ENCODE measurements around the gene CMTR2. TPM values are rescaled to one million over a fixed set of nuclear protein-coding genes. Genes with fewer than 3 reads are reported as not detected.

The CMTR2 gene, protein sequence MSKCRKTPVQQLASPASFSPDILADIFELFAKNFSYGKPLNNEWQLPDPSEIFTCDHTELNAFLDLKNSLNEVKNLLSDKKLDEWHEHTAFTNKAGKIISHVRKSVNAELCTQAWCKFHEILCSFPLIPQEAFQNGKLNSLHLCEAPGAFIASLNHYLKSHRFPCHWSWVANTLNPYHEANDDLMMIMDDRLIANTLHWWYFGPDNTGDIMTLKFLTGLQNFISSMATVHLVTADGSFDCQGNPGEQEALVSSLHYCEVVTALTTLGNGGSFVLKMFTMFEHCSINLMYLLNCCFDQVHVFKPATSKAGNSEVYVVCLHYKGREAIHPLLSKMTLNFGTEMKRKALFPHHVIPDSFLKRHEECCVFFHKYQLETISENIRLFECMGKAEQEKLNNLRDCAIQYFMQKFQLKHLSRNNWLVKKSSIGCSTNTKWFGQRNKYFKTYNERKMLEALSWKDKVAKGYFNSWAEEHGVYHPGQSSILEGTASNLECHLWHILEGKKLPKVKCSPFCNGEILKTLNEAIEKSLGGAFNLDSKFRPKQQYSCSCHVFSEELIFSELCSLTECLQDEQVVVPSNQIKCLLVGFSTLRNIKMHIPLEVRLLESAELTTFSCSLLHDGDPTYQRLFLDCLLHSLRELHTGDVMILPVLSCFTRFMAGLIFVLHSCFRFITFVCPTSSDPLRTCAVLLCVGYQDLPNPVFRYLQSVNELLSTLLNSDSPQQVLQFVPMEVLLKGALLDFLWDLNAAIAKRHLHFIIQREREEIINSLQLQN
- total RNA-seq = 23.1 TPM

DNA sequence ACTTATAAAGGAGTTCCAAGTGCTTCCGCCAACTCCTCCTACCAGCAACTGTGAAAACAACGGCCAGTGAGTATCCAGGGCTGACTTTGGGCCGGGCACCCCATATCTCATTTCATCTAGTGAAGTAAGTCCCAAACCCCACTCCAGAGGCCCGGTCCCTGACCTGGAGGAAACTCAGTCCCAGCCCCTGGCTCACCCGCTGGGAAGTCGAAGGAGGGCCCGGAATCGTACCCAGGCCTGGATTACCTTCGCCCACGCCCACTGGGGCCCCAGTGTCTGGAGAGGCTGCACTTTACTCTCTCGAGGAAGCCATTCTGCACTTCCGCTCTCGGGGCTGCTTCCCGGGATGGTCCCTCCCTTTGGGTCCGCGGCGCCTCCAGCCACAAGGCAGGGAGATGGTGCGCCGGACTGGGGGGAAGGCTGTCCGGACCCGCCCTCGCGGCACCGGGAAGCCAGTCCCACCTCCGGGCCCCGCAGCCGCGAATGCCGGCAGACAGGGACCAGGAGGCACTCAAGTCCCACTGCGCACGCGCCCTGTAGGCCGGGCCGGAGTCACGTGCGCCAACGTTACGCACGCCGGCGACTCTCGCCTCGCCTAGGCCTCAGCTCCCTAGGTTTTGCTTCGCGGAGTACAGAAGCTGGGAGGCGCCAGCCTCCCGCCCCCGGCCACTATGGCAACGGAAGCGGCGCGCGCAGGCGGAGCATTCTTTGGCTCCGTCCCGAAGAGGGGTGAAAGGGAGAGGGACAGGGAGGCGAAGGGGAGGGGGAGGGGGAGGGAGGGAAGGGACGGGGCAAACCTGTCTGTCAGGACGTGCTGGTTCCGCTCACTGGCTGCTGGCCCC lies at the start of gene CMTR2:
CMTR2 (minus strand) TSS at position 513 of the 842 bp plus-strand sequence. CDS start 3,482 bp downstream, outside the sequence.
- peaks cover 12 to 21% of the 10 kb centered on the region in 2 donors for H3K36me3 ChIP-seq
- no peaks in the 10 kb centered on the region for H3K27me3 ChIP-seq
- DNase-seq (ENCODE audit: low spot score in 2 of 2) = peak; percentile 71 to 95
- intact Hi-C loops (cut with DNase I) = loop anchor here (5.0 kb wide), 1 partner anchor 528 kb away; no protein-coding TSS in a partner anchor
- H3K9me3 ChIP-seq = peaks cover 0 to 7% of the 10 kb centered on the region in 2 donors
- H3K4me3 ChIP-seq = peak within 1 kb of the TSS; percentile 63 to 76
- TF ChIP-seq, protein P1, sequence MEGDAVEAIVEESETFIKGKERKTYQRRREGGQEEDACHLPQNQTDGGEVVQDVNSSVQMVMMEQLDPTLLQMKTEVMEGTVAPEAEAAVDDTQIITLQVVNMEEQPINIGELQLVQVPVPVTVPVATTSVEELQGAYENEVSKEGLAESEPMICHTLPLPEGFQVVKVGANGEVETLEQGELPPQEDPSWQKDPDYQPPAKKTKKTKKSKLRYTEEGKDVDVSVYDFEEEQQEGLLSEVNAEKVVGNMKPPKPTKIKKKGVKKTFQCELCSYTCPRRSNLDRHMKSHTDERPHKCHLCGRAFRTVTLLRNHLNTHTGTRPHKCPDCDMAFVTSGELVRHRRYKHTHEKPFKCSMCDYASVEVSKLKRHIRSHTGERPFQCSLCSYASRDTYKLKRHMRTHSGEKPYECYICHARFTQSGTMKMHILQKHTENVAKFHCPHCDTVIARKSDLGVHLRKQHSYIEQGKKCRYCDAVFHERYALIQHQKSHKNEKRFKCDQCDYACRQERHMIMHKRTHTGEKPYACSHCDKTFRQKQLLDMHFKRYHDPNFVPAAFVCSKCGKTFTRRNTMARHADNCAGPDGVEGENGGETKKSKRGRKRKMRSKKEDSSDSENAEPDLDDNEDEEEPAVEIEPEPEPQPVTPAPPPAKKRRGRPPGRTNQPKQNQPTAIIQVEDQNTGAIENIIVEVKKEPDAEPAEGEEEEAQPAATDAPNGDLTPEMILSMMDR (IDR thresholded peaks at IDR 0.05) = no peak
- peak within 1 kb of the TSS; percentile 78 to 79 for H3K27ac ChIP-seq
- H3K4me1 ChIP-seq = no peaks in the 10 kb centered on the region

DNA sequence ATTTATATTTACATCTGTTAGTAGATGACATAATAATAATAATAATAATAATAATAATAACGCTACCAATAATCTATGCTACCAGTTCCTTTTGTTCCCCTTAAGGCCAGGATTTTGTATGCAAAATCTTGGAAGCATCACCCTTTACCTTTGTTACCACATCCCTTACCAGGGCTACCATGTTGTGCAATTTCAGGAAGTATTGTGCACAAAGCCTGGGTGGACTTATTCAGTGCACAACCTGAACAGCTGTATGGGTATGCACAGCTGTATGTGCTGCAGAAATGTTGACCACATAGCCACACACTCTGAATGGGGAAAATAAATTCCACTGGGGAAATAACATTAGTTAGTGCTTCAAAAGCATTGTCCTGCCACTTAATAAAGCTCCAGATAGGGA lies 49.4 kb upstream of the CMTR2 start:
- H3K9me3 ChIP-seq = no peaks in the 10 kb centered on the region
- H3K36me3 ChIP-seq = no peaks in the 10 kb centered on the region
- DNase-seq (ENCODE audit: low spot score in 2 of 2) = no peak
- TF ChIP-seq, protein P1 (IDR thresholded peaks at IDR 0.05) = no peak
- intact Hi-C loops (cut with DNase I) = no loop called here
- no peak overlapping the region for H3K27ac ChIP-seq
- H3K4me1 ChIP-seq = no peaks in the 10 kb centered on the region
- no peaks in the 10 kb centered on the region for H3K27me3 ChIP-seq
- no peak overlapping the region for H3K4me3 ChIP-seq

DNA sequence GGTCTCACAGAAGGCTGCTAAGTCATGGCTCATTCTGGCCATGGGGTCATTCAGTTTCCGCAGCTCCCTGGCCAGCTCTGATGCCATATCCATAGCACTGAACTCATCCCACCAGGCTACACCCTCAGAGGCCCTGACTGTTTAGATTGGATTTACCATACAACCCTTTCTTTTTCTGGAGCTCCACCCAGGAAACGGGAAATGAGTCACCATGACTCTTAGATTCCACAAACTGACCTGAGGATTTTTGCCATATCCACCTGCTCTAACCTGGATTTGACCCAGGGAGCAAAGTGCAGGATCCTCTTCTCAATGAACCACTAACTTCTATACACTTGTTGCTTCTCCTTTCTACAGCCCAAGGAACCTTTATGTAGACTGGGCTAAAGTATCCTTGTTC lies 49.0 kb upstream of the CMTR2 start:
- H3K4me1 ChIP-seq = no peaks in the 10 kb centered on the region
- H3K27me3 ChIP-seq = no peaks in the 10 kb centered on the region
- H3K4me3 ChIP-seq = no peak overlapping the region
- no peaks in the 10 kb centered on the region for H3K36me3 ChIP-seq
- H3K27ac ChIP-seq = no peak overlapping the region
- no peaks in the 10 kb centered on the region for H3K9me3 ChIP-seq
- intact Hi-C loops (cut with DNase I) = no loop called here
- TF ChIP-seq, protein P1 (IDR thresholded peaks at IDR 0.05) = no peak
- DNase-seq (ENCODE audit: low spot score in 2 of 2) = no peak

DNA sequence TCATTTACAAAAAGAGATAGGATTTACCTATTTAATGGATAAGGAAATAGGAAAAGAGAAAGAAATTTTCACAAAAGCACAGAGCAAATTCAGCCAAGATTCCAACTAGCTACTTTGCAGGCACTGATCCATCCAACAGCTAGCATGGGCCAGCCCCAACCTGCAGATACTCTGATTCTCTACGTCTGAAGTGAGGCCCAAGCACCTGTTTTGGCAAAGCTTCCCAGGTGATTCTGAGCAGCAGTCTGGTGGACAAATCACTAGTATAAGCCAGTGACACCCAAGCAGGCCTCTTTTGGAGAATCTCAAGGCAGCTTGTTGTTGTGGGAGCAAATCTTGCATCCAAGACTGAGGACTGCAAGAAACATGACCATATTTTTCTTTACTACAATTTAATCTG lies 48.4 kb upstream of the CMTR2 start:
- Histone ChIP-seq H3K27me3 (no peaks in the 10 kb centered on the region), H3K4me3 (no peak overlapping the region), H3K9me3 (no peaks in the 10 kb centered on the region), H3K36me3 (no peaks in the 10 kb centered on the region), H3K4me1 (no peaks in the 10 kb centered on the region), H3K27ac (no peak overlapping the region)
- intact Hi-C loops (cut with DNase I) = no loop called here
- TF ChIP-seq, protein P1 (IDR thresholded peaks at IDR 0.05) = no peak
- DNase-seq (ENCODE audit: low spot score in 2 of 2) = no peak

DNA sequence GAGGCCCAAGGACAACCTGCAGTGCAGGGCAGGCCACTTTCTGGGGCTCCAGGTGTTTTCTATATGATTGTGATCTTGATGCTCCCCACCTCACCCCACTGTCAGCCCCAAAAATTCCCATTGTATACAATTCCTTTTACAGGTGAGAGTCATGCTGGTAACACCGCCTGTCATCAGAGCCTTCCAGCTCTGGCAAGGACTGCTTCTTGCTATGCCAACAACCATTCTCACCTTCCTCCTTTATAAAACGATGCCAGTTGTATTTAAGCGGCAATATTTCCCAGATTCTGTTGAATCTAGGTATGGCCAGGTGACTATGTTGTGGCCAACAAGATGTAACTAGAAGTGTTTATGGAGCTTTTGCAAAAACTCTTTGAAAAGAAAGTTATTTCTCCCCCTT lies 38.9 kb upstream of the CMTR2 start:
- Histone ChIP-seq H3K4me1 (no peaks in the 10 kb centered on the region), H3K4me3 (no peak overlapping the region), H3K27ac (no peak overlapping the region), H3K27me3 (no peaks in the 10 kb centered on the region), H3K9me3 (no peaks in the 10 kb centered on the region), H3K36me3 (no peaks in the 10 kb centered on the region)
- DNase-seq (ENCODE audit: low spot score in 2 of 2) = no peak
- TF ChIP-seq, protein P1 (IDR thresholded peaks at IDR 0.05) = no peak
- intact Hi-C loops (cut with DNase I) = no loop called here
